ENCODE data around the gene DNAJC3. TPM values are rescaled to one million over a fixed set of nuclear protein-coding genes. Genes with fewer than 3 reads are reported as not detected.

Gene DNAJC3
- total and polyA plus RNA-seq, 2 donors from 2014 or later = 20.1 to 65.9 TPM

- H3K27me3 ChIP-seq (ENCODE audit: control insufficient read depth, insufficient read depth, low read length) = no peaks in the 10 kb centered on the region
- no peaks in the 10 kb centered on the region for H3K4me1 ChIP-seq (ENCODE audit: control insufficient read depth in 2 of 3, insufficient read depth in 2 of 3, low read depth in 1 of 3, low read length in 3 of 3)
- H3K4me3 ChIP-seq (ENCODE audit: low read length in 3 of 3) = no peak overlapping the region
- no peaks in the 10 kb centered on the region for H3K36me3 ChIP-seq (ENCODE audit: control insufficient read depth in 2 of 3, insufficient read depth in 3 of 3, low read length in 3 of 3)
- no peaks in the 10 kb centered on the region for H3K9me3 ChIP-seq (ENCODE audit: control insufficient read depth in 2 of 3, insufficient read depth in 1 of 3, low read length in 3 of 3)
- DNase-seq = no peak
- no peak overlapping the region for H3K27ac ChIP-seq (ENCODE audit: low read depth in 2 of 2, low read length in 2 of 2)
- TF ChIP-seq CTCF (IDR thresholded peaks at IDR 0.05; ENCODE audit: borderline replicate concordance, extremely low read depth, insufficient read depth) = no peak
- intact Hi-C loops (cut with DNase I) = no loop called here
- H3K9ac ChIP-seq (ENCODE audit: low read length in 3 of 3) = no peak overlapping the region
- FAIRE-seq = no peak
Observed at GRCh38 chr13:95740979-95741320, 64.0 kb downstream of the DNAJC3 start.

DNA sequence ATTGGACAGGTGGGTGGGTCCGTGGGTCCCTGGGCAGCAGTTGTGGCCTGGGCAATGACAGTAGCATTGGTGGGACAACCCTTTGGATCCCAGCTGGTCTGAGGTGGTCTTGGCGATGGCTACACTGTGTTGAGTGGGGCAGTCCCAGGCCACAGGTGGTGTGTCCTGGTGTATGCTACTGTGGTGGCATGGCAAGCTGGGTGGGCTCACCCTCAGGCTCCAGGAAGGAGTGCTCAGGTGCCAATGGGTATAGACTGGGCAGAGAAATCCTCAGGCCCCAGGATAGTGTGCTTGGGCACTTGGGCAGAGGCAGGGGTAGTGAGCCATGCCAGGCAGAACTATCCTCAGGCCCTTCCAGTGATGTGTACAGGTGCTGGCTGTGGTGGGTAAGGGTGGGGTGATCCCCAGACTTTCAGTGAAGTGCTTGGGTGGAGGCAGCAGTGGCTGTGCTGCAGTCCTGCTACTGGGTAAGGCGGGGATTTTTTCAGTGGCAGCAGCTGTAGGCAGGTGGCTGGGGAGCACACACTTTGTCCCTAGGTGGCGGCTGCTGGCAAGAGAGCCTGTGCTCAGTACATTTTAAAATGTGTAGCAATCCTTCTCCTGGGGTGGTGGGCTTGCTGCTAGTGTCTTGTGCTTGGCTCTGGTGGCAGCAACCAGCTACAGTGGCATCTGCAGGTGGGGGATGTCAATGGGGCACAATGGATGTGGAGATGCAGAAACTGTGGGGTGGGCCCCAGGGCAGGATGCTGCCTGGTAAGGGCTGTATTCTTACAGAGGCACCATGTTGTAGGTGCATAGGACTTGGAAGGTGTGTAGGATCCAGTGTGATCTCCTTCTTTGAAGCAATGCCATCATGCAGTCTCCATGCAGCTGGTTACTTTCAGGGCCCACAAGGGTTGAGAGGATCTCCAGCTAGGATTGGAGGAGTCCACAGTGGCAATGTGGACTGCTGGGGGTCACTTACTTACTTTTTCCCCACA is 64.9 kb downstream of the DNAJC3 start:
- H3K36me3 ChIP-seq (ENCODE audit: control insufficient read depth in 2 of 3, insufficient read depth in 3 of 3, low read length in 3 of 3) = no peaks in the 10 kb centered on the region
- no peaks in the 10 kb centered on the region for H3K9me3 ChIP-seq (ENCODE audit: control insufficient read depth in 2 of 3, insufficient read depth in 1 of 3, low read length in 3 of 3)
- H3K27ac ChIP-seq (ENCODE audit: low read depth in 2 of 2, low read length in 2 of 2) = no peak overlapping the region
- intact Hi-C loops (cut with DNase I) = no loop called here
- no peak overlapping the region for H3K4me3 ChIP-seq (ENCODE audit: low read length in 3 of 3)
- H3K9ac ChIP-seq (ENCODE audit: low read length in 3 of 3) = no peak overlapping the region
- FAIRE-seq = no peak
- no peaks in the 10 kb centered on the region for H3K4me1 ChIP-seq (ENCODE audit: control insufficient read depth in 2 of 3, insufficient read depth in 2 of 3, low read depth in 1 of 3, low read length in 3 of 3)
- TF ChIP-seq CTCF (IDR thresholded peaks at IDR 0.05; ENCODE audit: borderline replicate concordance, extremely low read depth, insufficient read depth) = no peak
- no peak for DNase-seq
- H3K27me3 ChIP-seq (ENCODE audit: control insufficient read depth, insufficient read depth, low read length) = no peaks in the 10 kb centered on the region

DNA sequence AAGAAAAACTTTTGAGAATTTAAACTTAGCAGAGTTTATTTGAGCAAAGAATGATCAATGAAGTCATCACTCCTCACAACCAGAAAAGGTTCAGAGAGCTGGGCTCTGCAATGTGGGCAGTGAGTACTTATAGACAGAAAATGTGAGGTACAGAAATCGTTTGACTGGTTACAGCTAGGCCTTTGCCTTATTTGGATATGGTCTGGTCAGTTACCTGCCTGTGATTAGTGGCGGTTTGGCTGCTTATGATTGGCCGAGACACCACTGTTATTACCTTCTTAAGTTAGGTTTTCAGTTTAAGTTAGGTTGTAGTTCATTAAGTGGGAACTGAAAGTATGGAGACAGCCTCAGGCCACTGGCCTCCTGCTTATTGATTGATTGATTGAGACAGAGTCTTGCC is 66.3 kb downstream of the DNAJC3 start:
- FAIRE-seq = no peak

More for the DNA sequence above, 66.3 kb downstream of the DNAJC3 start:
- intact Hi-C loops (cut with DNase I) = no loop called here
- Histone ChIP-seq H3K9me3 (ENCODE audit: control insufficient read depth in 2 of 3, insufficient read depth in 1 of 3, low read length in 3 of 3) (no peaks in the 10 kb centered on the region), H3K36me3 (ENCODE audit: control insufficient read depth in 2 of 3, insufficient read depth in 3 of 3, low read length in 3 of 3) (no peaks in the 10 kb centered on the region), H3K27ac (ENCODE audit: low read depth in 2 of 2, low read length in 2 of 2) (no peak overlapping the region), H3K4me3 (ENCODE audit: low read length in 3 of 3) (no peak overlapping the region), H3K4me1 (ENCODE audit: control insufficient read depth in 2 of 3, insufficient read depth in 2 of 3, low read depth in 1 of 3, low read length in 3 of 3) (peaks cover 0 to 7% (median 5%) of the 10 kb centered on the region in 3 donors), H3K27me3 (ENCODE audit: control insufficient read depth, insufficient read depth, low read length) (no peaks in the 10 kb centered on the region), H3K9ac (ENCODE audit: low read length in 3 of 3) (no peak overlapping the region)
- DNase-seq = no peak
- no peak for TF ChIP-seq CTCF (IDR thresholded peaks at IDR 0.05; ENCODE audit: borderline replicate concordance, extremely low read depth, insufficient read depth)

Data from kidney (tissue), 14 donors.